Dedifferentiated amniotic fluid mesenchymal stem cell (primary cell): ENCODE measurements around the gene GPR137.
"Not testable (repeated sequence)": the region's sequence is repeated elsewhere in the genome, so short reads cannot be mapped to it uniquely, and the experiment has no call there.

Experiments used
- DNase-seq: peaks from one replicate; pipeline ENCODE4 v3.0.0-alpha.2; 2016; ENCODE audit errors: extremely low spot score

GPR137 gene

DNA sequence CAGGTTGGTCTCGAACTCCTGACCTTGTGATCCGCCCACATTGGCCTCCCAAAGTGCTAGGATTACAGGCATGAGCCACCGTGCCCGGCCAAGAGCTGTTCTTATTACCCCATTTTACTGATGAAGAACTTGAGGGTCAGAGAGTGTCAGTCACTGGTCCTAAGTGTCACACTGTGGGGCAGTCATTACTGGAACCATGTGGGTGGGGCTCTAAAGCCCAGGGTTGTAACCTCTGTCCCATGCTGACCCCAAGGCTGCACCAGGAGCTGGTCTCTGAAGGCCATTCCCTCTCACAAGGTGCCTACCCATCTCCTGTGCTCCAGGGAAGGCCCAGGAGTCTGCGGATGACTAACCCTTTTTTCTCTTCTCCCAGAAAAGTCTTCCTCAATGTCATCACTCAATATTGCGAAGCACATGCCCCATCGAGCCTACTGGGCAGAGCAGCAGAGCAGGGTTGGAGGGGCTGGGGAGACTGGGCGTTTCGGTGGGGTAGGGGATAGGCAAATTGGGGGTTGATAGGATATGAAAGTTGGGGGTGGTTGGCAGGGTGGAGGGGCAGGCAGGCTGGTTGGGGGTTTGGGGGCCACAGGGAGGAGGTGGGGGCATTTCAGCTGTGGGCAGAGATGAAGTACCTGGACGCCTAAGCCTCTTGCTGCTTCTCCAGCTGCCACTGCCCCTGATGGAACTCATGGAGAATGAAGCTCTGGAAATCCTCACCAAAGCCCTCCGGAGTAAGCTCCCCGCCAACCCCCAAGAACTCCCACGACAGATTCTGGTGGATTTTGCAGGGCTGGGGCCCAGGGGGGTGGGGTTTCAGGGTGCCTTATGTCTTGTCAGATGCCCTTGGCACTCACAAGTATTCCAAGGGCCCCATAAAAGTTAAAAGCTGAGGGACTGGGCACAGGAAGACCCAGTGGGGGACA, 17.7 kb downstream of the GPR137 start:
- no peak for DNase-seq

DNA sequence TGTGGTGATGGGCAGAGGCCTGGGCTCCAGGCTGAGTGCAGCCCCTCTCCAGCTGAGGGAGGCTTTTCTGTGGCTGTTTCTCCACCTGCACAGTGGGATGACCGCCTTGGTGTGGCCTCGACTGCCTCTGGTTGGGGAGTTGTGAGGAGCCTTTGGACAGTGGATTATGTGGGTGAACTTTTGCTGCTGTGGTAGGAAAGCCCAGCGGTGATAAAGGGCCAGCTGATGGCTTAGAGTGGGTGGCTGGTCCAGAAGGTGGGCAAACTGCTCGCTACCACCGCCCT, 18.3 kb downstream of the GPR137 start:
- no peak for DNase-seq

DNA sequence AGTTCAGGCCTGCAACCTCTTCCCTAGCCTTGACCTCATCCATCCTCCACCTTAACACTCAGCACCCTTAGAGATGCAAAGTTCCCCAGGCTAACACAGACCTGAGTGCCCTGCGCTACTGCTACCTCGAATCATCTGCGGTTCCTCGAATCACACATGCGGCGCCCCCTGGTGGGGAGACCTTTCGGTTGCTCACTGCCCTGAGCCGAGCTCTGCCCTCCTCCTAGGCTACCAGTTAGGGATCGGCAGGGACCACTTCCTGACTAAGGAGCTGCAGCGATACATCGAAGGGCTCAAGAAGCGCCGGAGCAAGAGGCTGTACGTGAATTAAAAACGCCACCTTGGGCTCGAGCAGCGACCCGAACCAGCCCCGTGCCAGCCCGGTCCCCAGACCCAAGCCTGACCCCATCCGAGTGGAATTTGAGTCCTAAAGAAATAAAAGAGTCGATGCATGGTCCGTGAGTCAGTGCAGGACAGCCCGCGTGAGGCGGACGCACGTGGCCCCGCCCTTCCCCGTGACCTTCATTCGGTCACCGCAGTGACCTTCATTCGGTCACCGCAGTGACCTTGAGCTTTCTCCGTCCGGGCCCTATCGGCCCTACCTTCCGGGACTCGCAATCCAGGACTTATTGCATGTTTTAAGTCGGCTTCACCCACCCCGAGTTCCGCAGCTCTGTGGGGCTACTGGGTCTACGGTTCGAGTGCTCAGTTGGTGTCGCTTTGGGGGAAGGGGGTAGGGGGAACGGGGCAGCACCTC, 18.8 kb downstream of the GPR137 start:
- peak; percentile 86 for DNase-seq

DNA sequence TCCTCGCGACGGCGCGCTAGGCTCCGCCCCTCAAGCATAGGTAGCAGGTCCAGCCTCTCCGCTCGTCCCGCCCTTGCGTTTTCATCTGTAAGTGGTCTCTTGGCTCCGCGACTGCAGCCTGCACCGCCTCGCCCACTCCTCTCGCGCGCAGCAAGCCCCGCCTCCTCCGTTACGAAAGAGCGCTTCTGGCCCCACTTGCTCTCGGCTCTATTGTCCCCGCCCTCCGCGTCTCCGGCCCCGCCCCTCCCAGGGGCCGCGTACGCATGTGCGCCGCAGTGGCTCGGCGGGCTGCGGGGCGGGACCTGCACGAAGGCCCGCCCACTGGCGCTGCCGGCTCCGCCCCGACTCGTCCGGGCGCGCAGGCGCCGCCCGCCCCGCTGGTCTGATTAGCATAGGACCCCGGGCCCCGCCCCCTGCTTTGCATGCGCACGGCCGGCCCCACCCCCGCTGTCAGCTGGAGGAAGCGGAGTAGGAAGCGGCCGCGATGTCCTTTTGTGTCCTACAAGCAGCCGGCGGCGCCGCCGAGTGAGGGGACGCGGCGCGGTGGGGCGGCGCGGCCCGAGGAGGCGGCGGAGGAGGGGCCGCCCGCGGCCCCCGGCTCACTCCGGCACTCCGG, 19.5 kb downstream of the GPR137 start, which contains the start of gene ESRRA:
Gene ESRRA, plus strand, starts transcription at position 450 of the 616 bp plus-strand sequence. CDS start 1,656 bp downstream, outside the sequence.
- peak; percentile 96 for DNase-seq

DNA sequence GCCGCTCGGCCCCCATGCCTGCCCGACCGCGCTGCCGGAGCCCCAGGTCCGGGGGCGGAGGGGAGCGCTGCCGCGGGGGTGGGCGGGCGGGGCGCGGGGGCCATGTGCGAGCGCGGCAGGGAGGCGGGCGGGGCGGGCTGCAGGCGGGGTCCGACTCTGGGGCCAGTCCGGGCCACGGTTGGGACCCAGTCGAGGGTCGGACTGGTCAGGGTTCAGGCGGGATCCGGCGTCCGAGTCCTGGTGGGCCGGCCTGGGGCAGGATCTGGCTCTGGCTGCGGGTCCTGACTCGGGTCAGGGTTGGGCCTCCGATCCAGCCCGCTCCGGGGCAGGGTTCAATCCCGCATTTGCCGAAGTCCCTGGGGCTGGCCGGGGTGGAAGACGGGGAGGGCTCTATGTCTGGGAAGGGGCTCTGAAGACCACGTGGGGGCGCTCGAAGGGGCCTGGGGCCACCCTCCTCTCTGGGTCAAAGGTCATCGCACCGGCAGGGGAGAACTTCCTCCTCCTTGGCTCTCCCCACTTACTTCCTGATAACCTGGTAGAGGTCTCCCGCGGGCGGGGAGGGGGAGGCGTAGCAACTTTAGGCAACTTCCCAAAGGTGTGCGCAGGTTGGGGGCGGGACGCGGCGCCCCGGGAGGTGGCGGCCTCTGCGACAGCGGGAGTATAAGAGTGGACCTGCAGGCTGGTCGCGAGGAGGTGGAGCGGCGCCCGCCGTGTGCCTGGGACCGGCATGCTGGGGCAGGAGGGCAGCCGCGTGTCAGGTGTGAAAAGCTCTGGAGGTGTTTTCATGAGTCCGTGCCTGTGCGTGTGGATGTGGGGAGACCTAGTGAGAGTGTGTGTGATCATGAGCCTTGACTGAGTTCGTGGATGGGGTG, 20.3 kb downstream of the GPR137 start:
- no peak for DNase-seq

DNA sequence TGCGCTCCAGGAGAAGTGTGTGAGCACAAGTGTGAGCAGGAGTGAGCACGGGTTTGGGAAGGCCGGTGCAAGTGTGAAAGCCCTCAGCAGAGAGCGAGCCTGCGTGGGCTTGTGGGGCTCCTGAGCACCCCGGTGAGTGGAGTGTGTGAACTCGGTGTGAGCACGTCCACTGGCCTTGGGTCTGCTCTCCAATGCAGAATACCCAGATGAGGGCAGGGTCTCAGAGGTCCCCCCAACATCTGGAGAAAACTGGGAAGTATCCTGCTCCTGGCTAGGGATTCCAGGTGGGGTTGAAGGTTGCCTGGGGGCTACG, 20.9 kb downstream of the GPR137 start:
- no peak for DNase-seq

DNA sequence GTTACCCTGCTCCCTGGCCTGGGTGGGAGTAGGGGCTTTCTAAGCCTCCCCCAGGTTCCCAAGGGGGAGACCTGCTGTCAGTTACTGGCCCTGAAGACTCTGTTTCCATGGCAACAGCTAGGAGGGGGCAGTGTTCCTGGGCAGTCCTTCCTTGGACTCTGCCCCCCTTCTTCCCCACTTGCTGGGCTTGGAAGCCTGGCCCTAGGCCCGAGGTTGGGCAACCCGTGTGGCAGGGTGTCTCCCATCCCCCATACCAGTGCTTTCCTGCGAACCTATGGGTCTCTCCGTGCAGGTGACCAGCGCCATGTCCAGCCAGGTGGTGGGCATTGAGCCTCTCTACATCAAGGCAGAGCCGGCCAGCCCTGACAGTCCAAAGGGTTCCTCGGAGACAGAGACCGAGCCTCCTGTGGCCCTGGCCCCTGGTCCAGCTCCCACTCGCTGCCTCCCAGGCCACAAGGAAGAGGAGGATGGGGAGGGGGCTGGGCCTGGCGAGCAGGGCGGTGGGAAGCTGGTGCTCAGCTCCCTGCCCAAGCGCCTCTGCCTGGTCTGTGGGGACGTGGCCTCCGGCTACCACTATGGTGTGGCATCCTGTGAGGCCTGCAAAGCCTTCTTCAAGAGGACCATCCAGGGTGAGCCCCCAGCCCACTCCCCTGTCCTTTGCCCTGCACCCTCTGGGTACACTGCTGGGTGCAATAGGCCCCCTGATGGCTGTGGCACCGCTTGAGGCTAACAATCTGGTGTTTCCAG, 21.4 kb downstream of the GPR137 start:
- no peak for DNase-seq

DNA sequence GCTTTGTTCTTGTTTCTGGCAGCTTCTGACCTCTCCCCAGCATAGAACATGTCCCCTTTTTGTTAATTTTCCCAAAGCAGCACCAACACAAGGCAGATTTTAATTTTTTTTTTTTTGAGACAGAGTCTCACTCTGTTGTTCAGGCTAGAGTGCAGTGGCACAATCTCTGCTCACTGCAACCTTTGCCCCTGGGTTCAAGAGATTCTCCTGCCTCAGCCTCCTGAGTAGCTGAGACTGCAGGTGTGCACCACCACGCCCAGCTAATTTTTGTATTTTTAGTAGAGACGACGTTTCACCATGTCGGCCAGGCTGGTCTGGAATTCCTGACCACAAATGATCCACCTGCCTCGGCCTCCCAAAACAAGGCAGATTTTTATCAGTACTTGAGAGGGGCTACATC, 22.1 kb downstream of the GPR137 start:
- DNase-seq: not testable (repeated sequence)

DNA sequence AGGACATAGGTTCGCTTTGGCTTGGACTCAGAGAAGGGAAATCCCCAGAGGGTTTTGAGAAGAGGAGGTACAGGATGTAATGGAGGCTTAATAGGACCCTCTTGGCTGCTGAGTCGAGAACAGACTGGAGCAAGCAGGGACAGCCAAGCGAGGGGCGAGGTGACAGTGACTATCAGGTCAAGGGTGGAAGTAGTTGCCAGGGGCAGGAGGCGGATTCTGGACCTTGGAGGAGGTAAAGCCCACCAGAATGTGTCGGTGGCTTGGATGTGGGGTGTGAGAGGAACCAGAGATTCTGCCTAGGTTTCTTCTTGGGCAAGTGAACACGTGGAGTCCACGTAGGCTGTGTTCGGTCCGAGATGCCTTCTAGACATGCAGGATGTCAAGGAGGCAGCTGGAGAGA, 27.3 kb downstream of the GPR137 start:
- no peak for DNase-seq

DNA sequence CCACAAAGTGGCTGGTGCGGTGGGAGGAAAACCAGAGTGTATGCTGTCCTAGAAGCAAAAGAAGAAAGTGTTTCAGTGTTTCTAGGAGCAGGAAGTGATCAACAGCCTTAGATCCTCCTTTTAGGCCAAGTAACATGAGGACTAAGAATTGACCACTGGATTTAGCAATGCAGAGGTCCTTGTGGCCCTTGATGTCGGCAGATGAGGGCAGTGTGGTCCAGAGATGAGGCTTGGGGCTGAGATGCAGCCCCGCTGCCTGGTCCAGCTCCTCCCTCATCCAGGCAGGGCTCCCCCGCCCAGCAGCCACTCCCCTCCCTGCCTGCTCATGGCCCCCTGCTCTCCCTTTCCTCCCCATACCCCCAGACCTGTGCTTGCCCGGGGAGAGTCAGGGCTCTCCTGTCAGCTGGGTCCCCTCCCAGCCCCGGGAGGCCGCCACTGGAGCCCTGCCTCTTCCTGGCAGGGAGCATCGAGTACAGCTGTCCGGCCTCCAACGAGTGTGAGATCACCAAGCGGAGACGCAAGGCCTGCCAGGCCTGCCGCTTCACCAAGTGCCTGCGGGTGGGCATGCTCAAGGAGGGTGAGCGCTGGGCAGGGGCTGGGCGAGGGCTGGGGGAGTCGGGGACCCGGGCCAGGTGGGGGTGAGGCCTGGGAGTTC, 28.0 kb downstream of the GPR137 start:
- no peak for DNase-seq

DNA sequence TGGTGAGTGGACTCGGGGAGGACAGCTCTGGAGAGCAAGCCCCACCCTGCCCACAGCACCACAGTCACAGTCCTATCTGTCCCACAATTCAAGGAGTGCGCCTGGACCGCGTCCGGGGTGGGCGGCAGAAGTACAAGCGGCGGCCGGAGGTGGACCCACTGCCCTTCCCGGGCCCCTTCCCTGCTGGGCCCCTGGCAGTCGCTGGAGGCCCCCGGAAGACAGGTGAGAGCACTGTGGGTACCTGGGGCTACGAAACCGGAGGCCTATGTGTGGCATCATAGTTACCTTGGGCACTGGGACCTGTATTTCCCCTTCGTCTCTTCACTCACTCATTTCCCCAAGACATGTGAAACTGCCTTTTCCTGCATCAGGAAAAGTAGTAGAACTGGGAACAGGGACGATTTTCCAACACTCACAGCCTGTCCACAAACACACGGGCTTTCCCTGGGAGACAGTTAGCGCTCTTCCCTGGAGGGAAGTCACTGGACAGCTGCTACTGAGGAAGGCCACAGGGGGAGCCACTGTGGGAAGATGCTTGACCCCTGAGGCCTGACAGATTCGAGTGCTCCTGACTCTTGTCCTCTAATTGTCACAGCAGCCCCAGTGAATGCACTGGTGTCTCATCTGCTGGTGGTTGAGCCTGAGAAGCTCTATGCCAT, 28.6 kb downstream of the GPR137 start:
- DNase-seq: no peak

DNA sequence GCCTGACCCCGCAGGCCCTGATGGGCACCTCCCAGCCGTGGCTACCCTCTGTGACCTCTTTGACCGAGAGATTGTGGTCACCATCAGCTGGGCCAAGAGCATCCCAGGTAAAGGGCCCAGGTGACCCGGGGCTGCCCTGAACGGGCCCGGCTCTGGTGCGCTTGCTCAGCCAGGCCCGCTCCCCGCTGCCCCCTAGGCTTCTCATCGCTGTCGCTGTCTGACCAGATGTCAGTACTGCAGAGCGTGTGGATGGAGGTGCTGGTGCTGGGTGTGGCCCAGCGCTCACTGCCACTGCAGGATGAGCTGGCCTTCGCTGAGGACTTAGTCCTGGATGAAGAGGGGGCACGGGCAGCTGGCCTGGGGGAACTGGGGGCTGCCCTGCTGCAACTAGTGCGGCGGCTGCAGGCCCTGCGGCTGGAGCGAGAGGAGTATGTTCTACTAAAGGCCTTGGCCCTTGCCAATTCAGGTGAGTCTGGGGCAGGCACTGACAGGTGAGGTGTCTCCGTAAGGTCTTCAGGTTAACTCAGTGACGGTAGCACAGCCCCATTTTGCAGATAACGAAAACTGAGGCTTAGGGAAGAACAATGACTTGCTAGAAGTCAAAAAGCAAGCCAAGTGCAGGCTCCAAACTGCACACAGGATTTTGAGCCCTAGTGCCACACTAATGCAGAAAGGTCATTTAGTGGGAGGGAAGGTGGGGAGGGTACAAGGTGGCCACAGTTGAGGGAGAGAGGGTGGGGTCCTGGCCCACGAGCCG, 29.3 kb downstream of the GPR137 start:
- no peak for DNase-seq

DNA sequence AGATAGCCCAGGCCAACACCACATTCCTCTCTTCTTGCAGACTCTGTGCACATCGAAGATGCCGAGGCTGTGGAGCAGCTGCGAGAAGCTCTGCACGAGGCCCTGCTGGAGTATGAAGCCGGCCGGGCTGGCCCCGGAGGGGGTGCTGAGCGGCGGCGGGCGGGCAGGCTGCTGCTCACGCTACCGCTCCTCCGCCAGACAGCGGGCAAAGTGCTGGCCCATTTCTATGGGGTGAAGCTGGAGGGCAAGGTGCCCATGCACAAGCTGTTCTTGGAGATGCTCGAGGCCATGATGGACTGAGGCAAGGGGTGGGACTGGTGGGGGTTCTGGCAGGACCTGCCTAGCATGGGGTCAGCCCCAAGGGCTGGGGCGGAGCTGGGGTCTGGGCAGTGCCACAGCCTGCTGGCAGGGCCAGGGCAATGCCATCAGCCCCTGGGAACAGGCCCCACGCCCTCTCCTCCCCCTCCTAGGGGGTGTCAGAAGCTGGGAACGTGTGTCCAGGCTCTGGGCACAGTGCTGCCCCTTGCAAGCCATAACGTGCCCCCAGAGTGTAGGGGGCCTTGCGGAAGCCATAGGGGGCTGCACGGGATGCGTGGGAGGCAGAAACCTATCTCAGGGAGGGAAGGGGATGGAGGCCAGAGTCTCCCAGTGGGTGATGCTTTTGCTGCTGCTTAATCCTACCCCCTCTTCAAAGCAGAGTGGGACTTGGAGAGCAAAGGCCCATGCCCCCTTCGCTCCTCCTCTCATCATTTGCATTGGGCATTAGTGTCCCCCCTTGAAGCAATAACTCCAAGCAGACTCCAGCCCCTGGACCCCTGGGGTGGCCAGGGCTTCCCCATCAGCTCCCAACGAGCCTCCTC, 30.2 kb downstream of the GPR137 start:
- not testable (repeated sequence) for DNase-seq

DNA sequence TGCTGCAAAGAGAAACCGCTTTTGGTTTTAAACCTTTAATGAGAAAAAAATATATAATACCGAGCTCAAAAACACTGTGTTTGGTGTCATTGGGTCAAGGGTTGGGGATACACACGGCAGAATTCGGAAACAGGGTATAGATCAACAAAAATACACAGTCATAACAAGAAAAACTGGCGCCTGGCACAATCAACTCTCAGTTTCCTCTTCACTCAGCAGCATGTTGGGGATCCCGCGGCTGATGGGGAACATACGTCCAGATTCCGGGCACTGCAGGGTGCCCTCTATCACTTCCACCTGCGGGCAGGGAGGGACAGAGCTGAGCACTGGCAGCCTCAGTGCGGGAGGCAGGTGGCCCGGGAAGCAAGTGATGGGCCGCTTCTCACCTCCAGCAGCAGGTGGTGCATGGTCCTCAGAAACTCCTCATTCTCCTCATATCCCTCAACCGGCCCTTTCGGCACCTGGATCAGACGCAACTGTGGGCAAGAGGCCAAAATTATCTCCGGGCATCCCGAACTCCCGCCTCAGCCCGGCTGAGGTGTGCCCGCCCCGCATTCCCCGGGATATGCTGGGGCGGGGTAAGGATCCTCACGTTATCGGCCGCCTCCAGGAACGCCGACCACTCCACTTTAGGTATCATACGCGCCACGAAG, 31.1 kb downstream of the GPR137 start:
- no peak for DNase-seq

DNA sequence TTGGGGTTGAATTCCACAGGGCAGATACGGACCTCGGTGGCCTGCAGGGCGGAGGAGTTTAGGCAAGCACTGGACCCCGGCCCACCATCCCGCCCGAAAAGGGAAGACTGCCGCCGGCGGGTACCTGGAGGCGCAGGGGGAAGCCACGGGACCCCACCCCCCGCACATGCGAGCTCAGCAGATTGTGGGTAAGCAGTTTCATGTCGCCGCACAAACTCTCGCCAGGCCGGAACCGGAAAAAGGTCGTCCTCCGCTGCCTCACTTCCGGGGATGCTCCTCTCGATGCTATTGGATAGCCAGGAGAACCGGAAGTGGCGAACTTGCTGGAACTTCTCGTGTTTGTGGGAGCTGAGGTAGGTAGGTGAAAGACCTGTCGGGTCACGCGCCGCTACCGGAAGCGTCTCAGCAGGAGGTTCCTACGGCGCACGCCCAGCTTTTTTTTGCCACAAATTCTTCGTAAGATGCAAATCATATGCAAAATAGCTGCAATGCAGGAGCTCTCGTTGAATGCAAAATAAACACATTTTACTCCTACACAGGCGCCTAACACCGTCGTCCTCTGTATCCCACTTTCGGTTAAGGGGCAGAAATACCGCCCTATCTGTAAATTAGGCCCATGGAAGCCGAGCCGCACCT, 31.8 kb downstream of the GPR137 start, which contains the start of gene TRMT112:
Gene TRMT112, minus strand, starts transcription at position 235 of the 636 bp plus-strand sequence. Its CDS starts 33 bp downstream, at position 202.
- DNase-seq: peak; percentile 98

DNA sequence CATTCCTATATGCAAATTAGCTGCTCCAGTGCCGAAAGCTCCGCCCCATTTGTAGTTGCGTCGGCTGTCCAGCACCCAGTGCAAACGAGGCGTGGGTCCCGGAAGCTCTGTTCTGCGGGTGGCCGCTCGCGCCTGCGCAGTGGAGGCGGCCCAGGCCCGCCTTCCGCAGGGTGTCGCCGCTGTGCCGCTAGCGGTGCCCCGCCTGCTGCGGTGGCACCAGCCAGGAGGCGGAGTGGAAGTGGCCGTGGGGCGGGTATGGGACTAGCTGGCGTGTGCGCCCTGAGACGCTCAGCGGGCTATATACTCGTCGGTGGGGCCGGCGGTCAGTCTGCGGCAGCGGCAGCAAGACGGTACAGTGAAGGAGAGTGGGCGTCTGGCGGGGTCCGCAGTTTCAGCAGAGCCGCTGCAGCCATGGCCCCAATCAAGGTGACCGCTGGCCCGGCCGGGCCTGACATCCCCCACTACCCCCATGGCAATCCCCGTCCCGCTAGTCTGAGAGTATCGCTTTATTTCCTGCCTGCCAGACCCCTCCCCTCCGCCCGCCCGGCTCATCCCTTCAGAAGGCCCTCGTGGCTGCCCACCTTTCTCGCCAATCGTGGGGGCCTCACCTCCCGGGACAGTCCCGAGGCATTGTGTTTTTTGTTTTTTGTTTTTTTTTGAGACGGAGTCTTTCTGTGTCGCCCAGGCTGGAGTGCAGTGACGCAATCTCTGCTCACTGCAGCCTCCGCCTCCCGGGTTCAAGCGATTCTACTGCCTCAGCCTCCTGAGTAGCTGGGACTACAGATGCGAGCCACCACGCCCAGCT, 32.5 kb downstream of the GPR137 start, which contains the start of gene PRDX5:
Gene PRDX5, plus strand, starts transcription at position 161 of the 805 bp plus-strand sequence. Its CDS starts 95 bp downstream, at position 256.
- DNase-seq: peak; percentile 96
